Measurements from ENCODE around the gene SMIM36.
"Not testable (repeated sequence)": the region's sequence is repeated elsewhere in the genome, so short reads cannot be mapped to it uniquely, and the experiment has no call there.

Gene SMIM36

GRCh38 chr17:55510986-55511721 lies at the start of gene SMIM36:
TSS of gene SMIM36 (minus strand) at chr17:55511452.
- DNase-seq = no peak

- DNase-seq = no peak
Measured at GRCh38 chr17:55555772-55556171, 44.5 kb upstream of the SMIM36 start.

- no peak for DNase-seq
Measured at GRCh38 chr17:55549140-55549539, 37.9 kb upstream of the SMIM36 start.

- DNase-seq = no peak
Measured at GRCh38 chr17:55546991-55547664, 35.9 kb upstream of the SMIM36 start.

DNA sequence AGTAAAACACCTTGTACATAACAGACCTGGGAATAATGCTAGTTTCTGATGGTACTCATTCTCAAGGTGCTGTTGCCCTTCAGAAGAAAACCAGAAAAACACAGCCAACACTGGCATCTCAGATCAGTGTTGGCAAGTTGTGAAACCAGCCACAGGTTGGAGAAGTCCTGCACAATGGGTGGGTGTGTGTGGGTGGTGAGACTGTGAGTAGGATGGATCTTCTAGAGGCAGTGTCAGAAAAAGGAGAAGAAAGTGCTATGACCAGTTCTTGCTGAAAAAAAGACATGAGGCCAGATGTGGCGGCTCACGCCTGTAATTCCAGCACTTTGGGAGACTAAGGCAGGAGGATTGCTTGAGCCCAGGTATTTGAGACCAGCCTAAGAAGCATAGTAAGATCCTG lies 35.2 kb upstream of the SMIM36 start:
- DNase-seq = no peak

GRCh38 chr17:55545806-55546205 lies 34.6 kb upstream of the SMIM36 start:
- DNase-seq = no peak

GRCh38 chr17:55543709-55544108 lies 32.5 kb upstream of the SMIM36 start:
- DNase-seq = no peak

GRCh38 chr17:55540414-55541091 lies 29.3 kb upstream of the SMIM36 start:
- no peak for DNase-seq

DNA sequence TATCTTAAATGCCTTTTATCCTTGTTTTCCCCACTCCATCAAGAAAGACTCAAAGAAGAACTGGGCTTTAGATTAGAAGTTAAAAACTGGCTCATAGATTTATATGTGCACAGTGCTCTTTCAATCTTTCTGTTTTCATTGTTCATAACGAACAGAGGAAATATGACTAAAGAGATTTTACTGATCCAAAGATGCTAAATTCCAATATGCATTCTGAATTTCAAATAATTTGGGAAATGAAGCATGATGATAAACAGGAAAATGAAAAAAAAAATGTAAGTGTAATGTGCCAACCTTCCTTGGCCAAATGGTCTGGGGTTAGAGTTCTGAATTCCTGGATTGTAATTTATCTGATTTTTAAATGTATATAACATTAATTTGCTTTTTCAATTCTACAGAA lies 25.0 kb upstream of the SMIM36 start:
- DNase-seq = no peak

DNA sequence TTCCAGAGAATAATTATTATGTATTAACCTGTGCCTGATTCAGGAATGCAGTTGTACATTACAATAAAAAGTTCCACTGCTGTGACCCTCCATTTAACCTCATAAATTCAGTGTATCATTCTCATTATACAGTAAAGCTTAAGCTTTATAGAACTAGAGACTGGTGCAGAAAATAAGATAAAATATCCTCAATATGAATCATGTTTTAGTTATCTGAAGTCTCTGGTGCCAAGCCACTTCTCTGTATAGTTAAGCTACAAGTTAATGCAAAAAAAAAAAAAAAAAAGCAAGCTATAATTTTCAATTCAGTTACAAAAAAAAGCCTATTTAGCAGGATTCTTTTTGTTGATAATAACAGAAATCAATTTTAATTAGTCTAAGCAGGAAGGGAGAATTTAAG lies 22.4 kb upstream of the SMIM36 start:
- DNase-seq = no peak

GRCh38 chr17:55532670-55533069 lies 21.4 kb upstream of the SMIM36 start:
- DNase-seq = no peak

DNA sequence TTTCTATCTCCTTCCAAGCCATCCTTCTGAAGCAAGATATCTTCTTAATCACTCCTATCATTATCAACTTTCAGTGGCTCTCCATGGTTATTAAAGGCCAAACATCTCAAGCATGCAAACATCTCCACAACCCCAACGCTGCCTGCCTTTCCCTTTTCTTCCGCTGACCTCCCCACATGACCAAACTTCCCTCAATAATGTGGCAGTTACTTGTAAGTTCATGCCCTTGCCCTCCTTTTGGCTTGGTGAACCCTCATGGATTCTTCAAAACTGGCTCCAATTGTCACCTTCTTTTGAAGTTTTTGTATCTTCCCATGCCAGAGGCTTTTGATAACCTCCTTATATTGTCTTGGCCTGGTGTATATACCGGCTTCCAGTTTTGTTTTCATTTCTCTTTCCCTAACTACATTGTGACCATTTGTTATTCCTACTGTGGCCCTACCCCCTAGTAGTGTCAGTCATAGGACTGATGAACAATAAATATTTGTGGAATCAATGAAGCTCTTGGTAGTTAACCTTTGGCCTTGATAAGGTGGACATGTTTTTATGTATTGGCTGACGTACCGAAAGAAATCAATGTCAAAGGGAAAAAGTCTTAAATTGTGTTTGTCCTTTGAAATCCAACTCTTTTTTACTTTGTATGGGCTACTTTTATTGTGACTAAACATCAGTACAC lies 19.9 kb upstream of the SMIM36 start:
- no peak for DNase-seq

DNA sequence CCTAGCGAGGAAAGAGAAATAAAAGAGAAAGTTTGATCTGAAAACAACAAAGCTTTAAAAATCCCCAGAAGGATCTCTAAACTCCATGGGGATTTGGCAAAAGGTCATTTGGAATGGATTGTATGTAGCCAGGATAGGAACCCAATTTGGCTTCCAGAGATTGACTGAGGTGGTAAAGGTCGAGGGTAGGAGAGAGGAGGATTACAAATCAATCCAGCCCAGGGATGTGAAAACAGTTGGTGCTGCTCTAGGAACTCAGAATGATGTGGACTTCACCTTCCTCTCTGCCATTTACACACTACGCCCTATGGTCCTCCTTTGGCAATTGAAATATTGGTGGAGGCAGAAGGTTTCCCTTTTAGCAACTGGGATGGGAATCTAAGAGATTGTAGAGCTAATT lies 18.8 kb upstream of the SMIM36 start:
- no peak for DNase-seq

- no peak for DNase-seq
Measured at GRCh38 chr17:55527540-55528118, 16.4 kb upstream of the SMIM36 start.

DNA sequence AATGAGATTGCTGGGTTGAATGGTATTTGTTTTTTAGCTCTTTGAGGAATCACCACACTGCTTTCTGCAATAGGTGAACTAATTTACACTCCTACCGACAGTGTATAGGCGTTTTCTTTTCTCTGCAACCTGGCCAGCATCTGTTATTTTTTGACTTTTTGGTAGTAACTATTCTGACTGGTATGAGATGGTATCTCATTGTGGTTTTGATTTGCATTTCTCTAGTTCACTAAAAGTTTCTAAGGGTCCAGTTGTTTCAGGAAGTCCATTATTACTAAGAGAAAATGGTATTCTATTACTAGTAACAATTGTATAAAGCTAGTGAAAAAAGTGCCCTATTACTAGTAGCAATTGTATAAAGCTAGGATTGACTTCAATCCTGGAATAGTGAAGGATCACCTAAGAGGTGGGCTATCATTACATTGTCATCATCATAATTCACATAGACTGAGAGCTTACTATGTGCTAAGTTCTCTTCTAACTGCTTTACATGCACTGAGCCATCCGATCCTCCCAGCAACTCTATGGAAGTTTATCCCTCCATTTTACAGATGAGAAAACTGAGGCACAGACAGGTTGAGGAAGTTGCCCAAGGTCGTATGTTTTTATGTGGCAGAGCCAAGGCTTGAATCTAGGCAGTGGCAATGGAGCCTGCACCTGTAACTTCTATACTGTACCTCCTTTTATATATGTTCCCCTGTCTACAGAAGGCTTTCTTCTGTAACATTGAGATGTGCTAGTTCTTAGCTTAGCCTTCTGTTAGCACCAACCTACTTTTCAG lies 13.4 kb upstream of the SMIM36 start:
- DNase-seq = no peak

DNA sequence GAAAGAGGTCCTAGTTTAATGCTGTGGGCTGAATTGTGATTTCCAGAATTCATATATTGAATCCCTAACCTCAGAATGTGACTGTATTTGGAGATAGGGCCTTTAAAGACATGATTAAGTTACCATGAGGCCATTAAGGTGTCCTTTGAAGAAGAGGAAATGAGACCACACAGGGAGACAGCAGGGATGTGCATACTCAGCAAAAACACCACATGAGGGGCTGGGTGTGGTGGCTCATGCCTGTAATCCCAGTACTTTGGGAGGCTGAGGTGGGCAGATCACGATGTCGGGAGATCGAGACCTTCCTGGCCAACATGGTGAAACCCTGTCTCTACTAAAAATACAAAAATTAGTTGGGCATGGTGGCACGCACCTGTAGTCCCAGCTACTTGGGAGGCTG lies 11.8 kb upstream of the SMIM36 start:
- not testable (repeated sequence) for DNase-seq

DNA sequence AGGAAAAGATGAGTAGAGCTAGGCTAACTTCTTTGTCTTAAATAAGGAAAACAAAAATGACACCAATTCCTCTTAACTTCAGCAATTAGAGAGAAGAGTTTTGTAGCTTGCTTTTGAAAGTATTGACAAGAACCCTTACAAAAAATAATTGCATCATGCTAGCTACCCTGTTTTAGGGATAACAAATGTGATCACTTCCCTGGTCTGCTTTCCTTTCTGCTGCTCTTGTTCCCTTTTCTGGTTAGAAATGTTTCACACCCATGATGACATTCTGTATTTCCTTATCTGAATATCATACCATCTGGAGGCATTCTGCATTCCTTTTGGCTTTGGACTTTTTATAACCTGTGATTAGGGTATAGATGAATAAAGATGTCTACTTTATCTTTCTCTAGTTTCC lies 9.9 kb upstream of the SMIM36 start:
- DNase-seq = no peak

DNA sequence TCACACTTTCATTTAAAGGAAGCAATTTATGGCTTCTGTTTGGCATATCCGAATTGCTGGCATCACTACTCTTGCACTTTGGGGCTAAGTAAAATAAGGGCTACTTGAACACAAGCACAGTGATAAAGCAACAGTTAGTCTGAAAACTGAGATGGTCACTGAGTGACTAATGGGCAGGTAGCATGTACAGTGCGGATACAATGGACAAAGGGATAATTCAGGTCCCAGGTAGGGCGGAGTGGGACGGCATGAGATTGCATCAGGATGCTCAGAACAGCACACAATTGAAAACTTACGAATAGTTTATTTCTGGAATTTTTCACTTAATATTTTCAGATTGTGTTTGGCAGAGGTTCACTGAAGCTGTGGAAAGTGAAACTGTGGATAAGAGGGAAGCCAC lies 9.2 kb upstream of the SMIM36 start:
- DNase-seq = no peak

- no peak for DNase-seq
Measured at GRCh38 chr17:55518510-55518909, 7.3 kb upstream of the SMIM36 start.

DNA sequence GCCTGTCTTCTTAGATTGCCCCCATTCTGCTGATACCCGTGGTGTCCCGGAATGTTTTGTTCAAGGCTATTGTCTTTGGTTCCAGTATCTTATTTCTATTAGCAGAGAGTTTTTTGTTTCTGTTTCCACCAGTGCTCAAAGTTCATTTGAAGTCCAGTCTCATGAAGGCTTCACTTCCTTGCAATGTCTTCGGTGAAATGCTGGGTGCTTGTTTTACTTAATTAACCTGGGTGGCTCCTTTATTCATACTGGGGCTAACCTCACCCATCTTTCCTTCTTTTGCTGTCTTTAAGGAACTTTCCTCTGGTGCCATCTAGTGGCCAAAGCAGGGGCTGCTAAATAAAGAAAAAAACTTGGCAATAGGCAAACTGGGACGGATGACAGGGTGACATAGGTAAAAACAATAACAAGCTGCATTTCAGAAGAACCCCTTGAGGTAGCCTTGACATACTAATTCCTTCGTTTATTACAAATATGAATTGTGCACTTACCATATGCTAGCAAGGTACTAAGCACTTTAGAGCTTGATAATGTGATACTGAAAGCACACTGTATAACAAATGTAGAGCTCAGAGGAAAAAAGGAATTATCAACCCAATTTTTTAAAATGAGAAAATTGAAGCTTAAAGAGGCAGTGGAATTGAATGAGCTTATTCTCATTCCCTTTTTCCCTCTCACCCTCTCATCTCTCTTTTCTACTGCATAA lies 2.8 kb upstream of the SMIM36 start:
- DNase-seq = peak; percentile 64

DNA sequence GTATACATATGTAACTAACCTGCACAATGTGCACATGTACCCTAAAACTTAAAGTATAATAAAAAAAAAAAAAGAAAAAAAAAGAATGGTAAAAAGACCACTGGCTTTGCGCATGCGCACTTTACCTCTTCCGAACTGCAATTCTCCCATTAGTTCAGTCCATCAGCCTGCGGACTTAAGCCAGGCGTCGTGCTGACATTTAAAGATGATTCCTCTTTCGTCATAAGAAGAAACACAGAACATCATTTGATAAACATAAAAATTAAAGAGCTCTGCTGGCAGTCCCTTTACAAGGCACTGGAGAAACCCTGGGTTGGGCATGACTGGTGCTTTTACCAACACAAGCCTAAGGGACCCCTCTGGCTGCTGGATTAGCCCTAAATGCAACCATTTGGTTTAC lies 3.6 kb downstream of the SMIM36 start:
- DNase-seq = not testable (repeated sequence)

- not testable (repeated sequence) for DNase-seq
Measured at GRCh38 chr17:55501626-55502025, 9.6 kb downstream of the SMIM36 start.

All from activated gamma-delta T cell treated with Interleukin-2 at 50 U/mL for 16 hours (primary cell).